HG03342 (cell line): ENCODE results near the gene KDM5B.
"Not testable (repeated sequence)": the region's sequence is repeated elsewhere in the genome, so short reads cannot be mapped to it uniquely, and the experiment has no call there.

ENCODE experiments used
- ATAC-seq: cut with Tn5 transposase; IDR thresholded peaks from one replicate; pipeline ENCODE4 v1.9.1; 2021; ENCODE audit warnings: mild to moderate bottlenecking, moderate library complexity; ENCODE audit not compliant: unreplicated experiment

Gene KDM5B

GRCh38 chr1:202794051-202794740 lies 14.0 kb downstream of the KDM5B start:
- no peak for ATAC-seq

- no peak for ATAC-seq
Observed at GRCh38 chr1:202791077-202791747, 17.0 kb downstream of the KDM5B start.

- no peak for ATAC-seq
Observed at GRCh38 chr1:202788800-202789199, 19.4 kb downstream of the KDM5B start.

GRCh38 chr1:202786804-202787203 lies 21.4 kb downstream of the KDM5B start:
- ATAC-seq: no peak

- ATAC-seq: no peak
Observed at GRCh38 chr1:202781180-202781579, 27.0 kb downstream of the KDM5B start.

GRCh38 chr1:202770135-202770534 lies 38.1 kb downstream of the KDM5B start:
- ATAC-seq: no peak

GRCh38 chr1:202765721-202766120 lies 42.5 kb downstream of the KDM5B start:
- ATAC-seq: no peak

- ATAC-seq: no peak
Observed at GRCh38 chr1:202762019-202762418, 46.2 kb downstream of the KDM5B start.

- no peak for ATAC-seq
Observed at GRCh38 chr1:202760589-202760988, 47.6 kb downstream of the KDM5B start.

- ATAC-seq: no peak
Observed at GRCh38 chr1:202756391-202756790, 51.8 kb downstream of the KDM5B start.

GRCh38 chr1:202754293-202754692 lies 53.9 kb downstream of the KDM5B start:
- no peak for ATAC-seq

GRCh38 chr1:202752774-202753173 lies 55.4 kb downstream of the KDM5B start:
- ATAC-seq: no peak

GRCh38 chr1:202750761-202751160 lies 57.5 kb downstream of the KDM5B start:
- ATAC-seq: no peak

GRCh38 chr1:202750024-202750423 lies 58.2 kb downstream of the KDM5B start:
- ATAC-seq: no peak

- ATAC-seq: no peak
Observed at GRCh38 chr1:202745323-202745888, 62.8 kb downstream of the KDM5B start.

GRCh38 chr1:202744770-202745169 lies 63.5 kb downstream of the KDM5B start:
- not testable (repeated sequence) for ATAC-seq

GRCh38 chr1:202742496-202742895 lies 65.7 kb downstream of the KDM5B start:
- ATAC-seq: no peak

- no peak for ATAC-seq
Observed at GRCh38 chr1:202733251-202733650, 75.0 kb downstream of the KDM5B start.

- no peak for ATAC-seq
Observed at GRCh38 chr1:202728951-202729350, 79.3 kb downstream of the KDM5B start.

- no peak for ATAC-seq
Observed at GRCh38 chr1:202725526-202725925, 82.7 kb downstream of the KDM5B start.

GRCh38 chr1:202723708-202724107 lies 84.5 kb downstream of the KDM5B start:
- no peak for ATAC-seq

GRCh38 chr1:202723046-202723445 lies 85.2 kb downstream of the KDM5B start:
- not testable (repeated sequence) for ATAC-seq
